IMR-90 (cell line): ENCODE results near the gene SPINT1. TPM values are rescaled to one million over a fixed set of nuclear protein-coding genes. Genes with fewer than 3 reads are reported as not detected.

Source experiments
- ATAC-seq: fragments of 200-7000 bp; cut with Tn5 transposase; 2 replicates; pipeline ENCODE4 v1.9.1; 2020; ENCODE audit warnings: low read depth, mild to moderate bottlenecking, moderate library complexity
- BruUV-seq: library from RNA; stranded (reverse); fragments of 400-500 nt; replicated peaks from 2 replicates; lab custom pipeline; 2021; lab: Mats Ljungman, UMichigan
- CTCF ChIA-PET: fragments of 300-600 bp; formaldehyde crosslinking; extraction: SDS; loops from one replicate; lab custom pipeline; 2021; ENCODE audit warnings: antibody characterized with exemption; lab: Yijun Ruan, JAX
- POLR2A ChIA-PET: fragments of 300-600 bp; sonication (Branson Sonifier 250); formaldehyde crosslinking; loops from one replicate; lab custom pipeline; 2022; ENCODE audit warnings: antibody characterized with exemption; ENCODE audit not compliant: unreplicated experiment; lab: Charles Lee
- DNase-seq: peaks from one replicate; pipeline ENCODE4 v3.0.0; 2013
- H2AFZ ChIP-seq: replicated peaks from 2 replicates; pipeline ENCODE3; 2013; ENCODE audit warnings: low read length, mild to moderate bottlenecking; ENCODE audit not compliant: poor library complexity
- H2AK5ac ChIP-seq: 2 replicates; pipeline ENCODE4 v1.6.1; 2013; ENCODE audit warnings: low read depth, low read length, inconsistent platforms
- H2AK9ac ChIP-seq: replicated peaks from 2 replicates; pipeline ENCODE3; 2013; ENCODE audit warnings: mild to moderate bottlenecking, low read depth, low read length, moderate library complexity; ENCODE audit not compliant: poor library complexity
- H2BK120ac ChIP-seq: 2 replicates; pipeline ENCODE4 v1.6.1; 2013; ENCODE audit warnings: low read depth, low read length, inconsistent platforms
- H2BK15ac ChIP-seq: 3 replicates; pipeline ENCODE4 v1.6.1; 2013; ENCODE audit warnings: low read depth, low read length, inconsistent platforms
- H2BK20ac ChIP-seq: 2 replicates; pipeline ENCODE4 v1.6.1; 2013; ENCODE audit warnings: low read depth, mild to moderate bottlenecking, inconsistent platforms, low read length, moderate library complexity
- H2BK5ac ChIP-seq: 2 replicates; pipeline ENCODE4 v1.6.1; 2013; ENCODE audit warnings: mild to moderate bottlenecking, low read depth, low read length, inconsistent platforms; ENCODE audit not compliant: poor library complexity, severe bottlenecking
- H3K14ac ChIP-seq: replicated peaks from 2 replicates; pipeline ENCODE4 v1.6.1; 2013; ENCODE audit warnings: low read depth, low read length, inconsistent platforms
- H3K18ac ChIP-seq: 2 replicates; pipeline ENCODE4 v1.6.1; 2013; ENCODE audit warnings: low read depth, low read length, control low read depth
- H3K23ac ChIP-seq: 2 replicates; pipeline ENCODE4 v1.6.1; 2013; ENCODE audit warnings: low read depth, low read length, inconsistent platforms
- H3K27ac ChIP-seq: 2 replicates; pipeline ENCODE4 v1.5.1; 2013; ENCODE audit warnings: mild to moderate bottlenecking, control low read depth, low read length; ENCODE audit not compliant: insufficient read depth
- H3K27me3 ChIP-seq: 2 replicates; pipeline ENCODE4 v1.6.1; 2013; ENCODE audit warnings: low read length; ENCODE audit not compliant: control insufficient read depth, insufficient read depth
- H3K36me3 ChIP-seq: 2 replicates; pipeline ENCODE4 v1.6.1; 2013; ENCODE audit warnings: low read length, mixed read lengths; ENCODE audit not compliant: control insufficient read depth, insufficient read depth
- H3K4ac ChIP-seq: 2 replicates; pipeline ENCODE4 v1.6.1; 2013; ENCODE audit warnings: low read depth, low read length, inconsistent platforms
- H3K4me1 ChIP-seq: 2 replicates; pipeline ENCODE4 v1.6.1; 2013; ENCODE audit warnings: low read length, mixed read lengths; ENCODE audit not compliant: control insufficient read depth, insufficient read depth
- H3K4me2 ChIP-seq: 2 replicates; pipeline ENCODE4 v1.6.1; 2013; ENCODE audit warnings: low read depth, mild to moderate bottlenecking, control low read depth, low read length, moderate library complexity
- H3K4me3 ChIP-seq: 2 replicates; pipeline ENCODE4 v1.5.1; 2013; ENCODE audit warnings: low read depth, mild to moderate bottlenecking, control low read depth, low read length, moderate library complexity; ENCODE audit not compliant: insufficient read depth
- H3K56ac ChIP-seq: 2 replicates; pipeline ENCODE4 v1.6.1; 2013; ENCODE audit warnings: low read length, inconsistent platforms; ENCODE audit not compliant: insufficient read depth; ENCODE audit errors: extremely low read depth
- H3K79me1 ChIP-seq, 2 experiments: 2 replicates each; pipeline ENCODE4 v1.6.1; 2013; ENCODE audit warnings: low read length in 2 of 2, inconsistent platforms in 1 of 2, low read depth in 1 of 2
- H3K9ac ChIP-seq: 2 replicates; pipeline ENCODE4 v1.6.1; 2013; ENCODE audit warnings: low read depth, low read length, control low read depth
- H3K9me1 ChIP-seq: 2 replicates; pipeline ENCODE4 v1.6.1; 2013; ENCODE audit warnings: low read length, inconsistent platforms; ENCODE audit not compliant: insufficient read depth
- H3K9me3 ChIP-seq: 2 replicates; pipeline ENCODE4 v1.6.1; 2013; ENCODE audit warnings: low read length; ENCODE audit not compliant: control insufficient read depth, insufficient read depth
- H4K20me1 ChIP-seq: 2 replicates; pipeline ENCODE4 v1.6.1; 2013; ENCODE audit warnings: low read length, inconsistent platforms; ENCODE audit not compliant: insufficient read depth
- H4K5ac ChIP-seq: 2 replicates; pipeline ENCODE4 v1.6.1; 2013; ENCODE audit warnings: mild to moderate bottlenecking, low read depth, low read length, control low read depth
- H4K8ac ChIP-seq, 2 experiments: 2 replicates each; pipeline ENCODE4 v1.6.1; 2013; ENCODE audit warnings: low read depth in 2 of 2, low read length in 2 of 2, control low read depth in 1 of 2, inconsistent platforms in 1 of 2
- H4K91ac ChIP-seq: 2 replicates; pipeline ENCODE4 v1.6.1; 2013; ENCODE audit warnings: low read depth, low read length, inconsistent platforms; ENCODE audit not compliant: insufficient read depth
- RCOR1 ChIP-seq: IDR thresholded peaks from 2 replicates; pipeline ENCODE4 v1.6.1; 2012; ENCODE audit warnings: mild to moderate bottlenecking, low read length, improper control_type of control experiment; ENCODE audit not compliant: insufficient replicate concordance
- WGBS, 2 experiments: methylation state at CpG; one replicate each; pipeline versions ENCODE4 v1.1.5 to v1.1.7; 2013; ENCODE audit warnings: missing lambda C conversion rate in 2 of 2; ENCODE audit not compliant: insufficient read length in 1 of 2; ENCODE audit errors: extremely low coverage in 2 of 2; 5-methylcytosine and 5-hydroxymethylcytosine counted together
- dilution Hi-C: fragments of 300-500 bp; cut with HindIII; formaldehyde crosslinking; loops from one replicate; pipeline ENCODE4 v1.14.3; 2018; ENCODE audit warnings: low sequenced_read_pairs; ENCODE audit not compliant: unreplicated experiment
- in situ Hi-C: fragments of 300-500 bp; cut with MboI; formaldehyde crosslinking; loops from 3 replicates; pipeline ENCODE4 v1.14.3; 2019; ENCODE audit warnings: low sequenced_read_pairs, inconsistent platforms, mixed read lengths
- intact Hi-C: fragments of 100-400 bp; cut with micrococcal nuclease; formaldehyde crosslinking; loops from 2 replicates; pipeline ENCODE4 v1.10.0; 2022
- polyA plus RNA-seq, 3 experiments: library from polyadenylated mRNA; depleted of rRNA; stranded (reverse); fragments of >200 nt; gene quantifications; 2 replicates each; pipeline ENCODE4 v1.2.3, GENCODE V29; 2012; ENCODE audit warnings: low replicate concordance in 1 of 3
- total RNA-seq: library from RNA; depleted of rRNA; stranded (reverse); fragments of >200 nt; gene quantifications from 2 replicates; pipeline ENCODE4 v1.2.3, GENCODE V29; 2012

Gene SPINT1
- total and polyA plus RNA-seq, 2 of the 4 experiments (the other 2 are of a cell fraction) = 0.90 to 2.1 TPM

DNA sequence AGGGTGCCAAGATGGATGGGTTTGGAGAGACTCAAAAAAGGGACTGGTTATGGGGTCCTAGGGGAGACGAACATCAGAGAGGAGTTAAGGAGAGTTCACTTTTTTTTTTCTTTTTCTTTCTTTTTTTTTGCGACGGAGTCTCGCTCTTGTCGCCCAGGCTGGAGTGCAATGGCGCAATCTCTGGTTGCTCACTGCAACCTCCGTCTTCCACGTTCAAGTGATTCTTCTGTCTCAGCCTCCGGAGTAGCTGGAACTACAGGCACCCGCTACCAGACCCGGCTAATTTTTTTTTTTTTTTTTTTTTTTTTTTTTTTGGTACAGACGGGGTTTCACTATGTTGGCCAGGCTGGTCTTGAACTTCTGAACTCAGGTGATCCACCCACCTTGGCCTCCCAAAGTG is 1.2 kb downstream of the SPINT1 start:
- Histone ChIP-seq H3K4me3 (peak overlapping the region; percentile 26), H3K36me3 (no peaks in the 10 kb centered on the region), H3K9me1 (no peaks in the 10 kb centered on the region), H4K20me1 (peaks cover 5% of the 10 kb centered on the region; the same call in 1 of the 2 replicates), H3K18ac (no peak overlapping the region), H2BK15ac (no peak overlapping the region), H3K9ac (no peak overlapping the region), H3K9me3 (no peaks in the 10 kb centered on the region), H3K27me3 (peaks cover 38% of the 10 kb centered on the region), H3K56ac (no peak overlapping the region), H3K79me1 (no peaks in the 10 kb centered on the region), H3K23ac (no peak overlapping the region), H3K27ac (no peak overlapping the region), H3K14ac (no peak overlapping the region), H4K8ac (no peak overlapping the region), H2BK120ac (no peak overlapping the region), H2AK9ac (no peak overlapping the region), H4K5ac (no peak overlapping the region), H2AK5ac (no peak overlapping the region), H3K4ac (no peak overlapping the region), H4K91ac (no peak overlapping the region), H2AFZ (peak overlapping the region; percentile 86), H3K4me1 (0 out of 2 replicates have a peak, but pooled peaks cover 3% of the 10 kb centered on the region), H2BK20ac (no peak overlapping the region), H3K4me2 (peak overlapping the region; percentile 66), H2BK5ac (no peak overlapping the region)
- ATAC-seq (no peak), DNase-seq (no peak)
- intact Hi-C loops = no loop called here
- POLR2A ChIA-PET = no interaction called here
- TF ChIP-seq RCOR1 = no peak
- dilution Hi-C loops = no loop called here
- CTCF ChIA-PET = interaction anchor here (0.5 kb wide), 1 partner anchor 89 kb away, joined by 3 read pairs; no protein-coding TSS in a partner anchor
- WGBS, 2 experiments = 50% methylated on average over 2 of the region's 12 CpGs; no CpG with 5 or more reads in 1 of the 2 experiments
- in situ Hi-C loops = no loop called here
- BruUV-seq = no TSS peak
